Stimulated activated naive CD8-positive, alpha-beta T cell treated with anti-CD3 and anti-CD28 coated beads, Interleukin-15, Interleukin-2, amounts not matched to agents 100 U/mL and 50 U/mL, for 24 hours (primary cell): ENCODE results near the gene HBD.
"Not testable (repeated sequence)": the region's sequence is repeated elsewhere in the genome, so short reads cannot be mapped to it uniquely, and the experiment has no call there.

Experiments
- ATAC-seq: fragments of 150-1000 bp; cut with Tn5 transposase; one replicate; pipeline ENCODE4 v1.10.0; 2021
- DNase-seq: peaks from one replicate; pipeline ENCODE4 v3.0.0; 2021

Gene HBD

DNA sequence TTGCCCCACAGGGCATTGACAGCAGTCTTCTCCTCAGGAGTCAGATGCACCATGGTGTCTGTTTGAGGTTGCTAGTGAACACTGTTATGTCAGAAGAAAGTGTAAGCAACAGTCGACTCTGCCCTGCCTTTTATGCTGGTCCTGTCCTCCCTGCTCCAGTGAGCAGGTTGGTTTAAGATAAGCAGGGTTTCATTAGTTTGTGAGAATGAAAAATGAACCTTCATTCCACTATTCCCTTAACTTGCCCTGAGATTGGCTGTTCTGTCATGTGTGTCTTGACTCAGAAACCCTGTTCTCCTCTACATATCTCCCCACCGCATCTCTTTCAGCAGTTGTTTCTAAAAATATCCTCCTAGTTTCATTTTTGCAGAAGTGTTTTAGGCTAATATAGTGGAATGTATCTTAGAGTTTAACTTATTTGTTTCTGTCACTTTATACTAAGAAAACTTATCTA is at the start of gene HBD:
HBD (minus strand) TSS at position 103 of the 454 bp plus-strand sequence; CDS start at position 53, 50 bp downstream.
- no peak for DNase-seq
- no peak for ATAC-seq

DNA sequence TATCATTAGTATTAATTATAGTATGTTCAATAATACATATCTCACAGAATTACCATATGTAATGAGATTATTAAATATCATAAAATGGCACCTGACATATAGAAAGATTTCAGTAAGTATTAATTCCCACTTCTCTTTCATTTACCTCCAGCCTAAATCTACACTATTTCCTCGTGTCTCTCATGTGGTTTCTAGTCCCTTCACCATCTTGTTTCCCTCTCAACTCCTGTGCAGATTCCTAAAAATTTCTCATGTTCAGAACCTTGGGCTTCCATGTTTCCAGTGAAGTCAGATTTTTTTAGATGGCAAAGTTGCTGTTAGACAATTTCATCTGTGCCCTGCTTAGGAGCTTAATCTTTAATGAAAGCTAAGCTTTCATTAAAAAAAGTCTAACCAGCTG is 49.6 kb upstream of the HBD start:
- DNase-seq = no peak
- ATAC-seq = no peak

DNA sequence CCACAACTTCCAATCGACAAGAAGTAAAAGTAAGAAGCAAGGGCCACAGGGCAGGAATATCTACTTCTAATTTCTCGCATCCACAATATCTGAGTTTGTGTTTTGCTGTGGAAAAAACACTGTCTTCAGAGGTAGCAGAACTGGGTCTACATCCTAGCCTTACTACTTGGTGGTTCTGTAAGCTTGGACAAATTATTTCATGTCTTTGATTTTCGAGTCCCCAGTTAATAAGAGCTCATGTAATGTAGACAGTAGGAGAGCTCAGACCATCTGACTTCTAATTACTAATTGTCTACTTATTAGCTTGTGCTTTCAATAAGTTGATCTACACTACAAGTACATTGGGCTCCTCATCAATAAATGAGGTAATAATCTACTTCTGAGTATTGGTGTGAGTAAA is 48.8 kb upstream of the HBD start:
- DNase-seq (no peak), ATAC-seq (no peak)

DNA sequence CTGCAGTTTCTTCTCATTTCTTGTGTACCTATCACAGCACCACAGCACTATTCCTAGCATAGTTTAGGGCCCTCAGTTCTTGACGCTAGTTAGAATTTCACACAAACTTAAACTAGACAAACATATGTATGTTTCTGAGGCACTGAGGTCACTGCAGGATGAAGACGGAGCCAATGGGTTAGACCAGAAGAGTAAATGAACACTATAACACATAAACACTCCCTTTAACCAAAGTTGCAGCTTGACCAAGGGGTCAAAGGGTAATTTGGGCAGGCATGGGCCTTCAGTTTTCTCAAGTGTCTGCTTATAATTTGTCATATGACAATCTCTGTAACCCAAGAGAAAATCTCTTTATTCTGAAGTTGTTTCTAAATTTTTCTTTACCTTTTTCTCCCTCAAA is 48.3 kb upstream of the HBD start:
- ATAC-seq (no peak), DNase-seq (no peak)

DNA sequence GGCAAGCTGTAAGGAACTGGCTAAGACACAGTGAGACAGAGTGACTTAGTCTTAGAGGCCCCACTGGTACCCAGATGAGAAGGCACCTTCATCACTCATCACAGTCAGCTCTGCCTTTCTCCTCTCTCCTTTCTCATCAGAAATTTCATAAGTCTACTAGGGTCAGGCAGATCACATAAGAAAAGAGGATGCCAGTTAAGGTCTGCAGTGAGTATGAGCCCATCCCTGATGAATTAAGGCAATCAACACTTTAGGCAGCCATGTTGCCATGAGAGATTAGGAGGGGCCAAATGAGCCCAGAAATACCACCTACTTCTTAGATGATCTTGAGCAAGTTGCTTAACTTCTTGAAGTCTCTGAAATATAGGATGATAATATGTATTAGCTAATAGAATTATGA is 47.3 kb upstream of the HBD start:
- ATAC-seq = no peak
- no peak for DNase-seq

DNA sequence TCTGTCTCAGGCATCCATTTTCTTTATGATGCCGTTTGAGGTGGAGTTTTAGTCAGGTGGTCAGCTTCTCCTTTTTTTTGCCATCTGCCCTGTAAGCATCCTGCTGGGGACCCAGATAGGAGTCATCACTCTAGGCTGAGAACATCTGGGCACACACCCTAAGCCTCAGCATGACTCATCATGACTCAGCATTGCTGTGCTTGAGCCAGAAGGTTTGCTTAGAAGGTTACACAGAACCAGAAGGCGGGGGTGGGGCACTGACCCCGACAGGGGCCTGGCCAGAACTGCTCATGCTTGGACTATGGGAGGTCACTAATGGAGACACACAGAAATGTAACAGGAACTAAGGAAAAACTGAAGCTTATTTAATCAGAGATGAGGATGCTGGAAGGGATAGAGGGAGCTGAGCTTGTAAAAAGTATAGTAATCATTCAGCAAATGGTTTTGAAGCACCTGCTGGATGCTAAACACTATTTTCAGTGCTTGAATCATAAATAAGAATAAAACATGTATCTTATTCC is 46.4 kb upstream of the HBD start:
- peak; percentile 43 for ATAC-seq

DNA sequence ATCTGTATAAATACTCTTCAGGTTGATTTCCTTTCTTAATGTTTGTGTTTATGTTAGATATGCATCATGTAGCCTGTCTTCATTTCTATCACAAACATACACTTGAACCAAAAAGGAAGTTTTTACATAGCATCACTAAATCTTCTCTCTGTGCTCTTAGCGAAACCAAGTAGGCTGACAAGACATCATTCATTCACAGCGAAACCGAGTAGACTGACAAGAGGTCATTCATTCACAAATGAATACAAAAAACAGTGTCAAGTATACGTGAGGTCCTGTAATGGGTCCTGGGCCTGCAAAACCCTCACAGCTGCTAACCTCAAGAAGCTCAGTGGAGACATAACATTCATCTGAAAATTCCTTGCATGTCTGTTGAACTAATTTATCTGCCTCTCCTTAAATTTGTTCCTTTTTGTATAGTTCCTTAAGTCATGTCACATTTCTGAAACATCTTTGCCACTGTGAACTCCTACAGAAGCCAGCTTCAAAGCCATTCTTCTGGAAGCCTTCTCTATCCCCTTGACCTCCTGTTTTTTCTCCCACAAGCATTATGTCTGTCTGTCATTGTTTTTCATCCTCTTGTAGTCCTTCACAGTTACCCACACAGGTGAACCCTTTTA is 45.3 kb upstream of the HBD start:
- DNase-seq (no peak), ATAC-seq (no peak)

More for the DNA sequence above, 46.4 kb upstream of the HBD start:
- DNase-seq = peak; percentile 8

DNA sequence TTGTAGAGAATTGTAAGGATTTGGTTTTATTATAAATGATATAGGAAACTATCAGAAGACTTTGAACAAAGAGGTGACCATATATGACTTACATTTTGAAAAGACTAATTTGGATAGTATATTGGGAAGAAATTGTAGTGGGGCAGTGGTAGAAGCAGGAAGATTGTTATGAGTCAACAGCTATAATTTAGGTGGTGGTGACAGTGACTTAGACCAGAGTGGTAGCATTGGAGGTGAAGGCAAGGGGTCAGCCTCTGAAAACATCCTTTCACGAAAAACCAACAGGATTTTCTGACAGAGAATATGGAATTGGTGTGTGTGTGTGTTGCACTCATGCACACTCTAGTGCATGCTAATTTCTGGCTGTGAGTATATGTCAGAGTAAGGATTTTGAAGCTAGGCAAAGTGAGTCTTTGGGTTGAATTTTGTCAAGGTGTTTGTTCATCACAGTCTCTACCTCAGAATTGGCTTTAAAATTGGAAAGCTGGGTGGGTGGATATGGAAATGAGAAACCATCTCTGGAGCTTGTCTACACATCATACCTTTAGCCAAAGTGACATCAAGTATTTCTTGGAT is 43.6 kb upstream of the HBD start:
- ATAC-seq = no peak
- DNase-seq = no peak

DNA sequence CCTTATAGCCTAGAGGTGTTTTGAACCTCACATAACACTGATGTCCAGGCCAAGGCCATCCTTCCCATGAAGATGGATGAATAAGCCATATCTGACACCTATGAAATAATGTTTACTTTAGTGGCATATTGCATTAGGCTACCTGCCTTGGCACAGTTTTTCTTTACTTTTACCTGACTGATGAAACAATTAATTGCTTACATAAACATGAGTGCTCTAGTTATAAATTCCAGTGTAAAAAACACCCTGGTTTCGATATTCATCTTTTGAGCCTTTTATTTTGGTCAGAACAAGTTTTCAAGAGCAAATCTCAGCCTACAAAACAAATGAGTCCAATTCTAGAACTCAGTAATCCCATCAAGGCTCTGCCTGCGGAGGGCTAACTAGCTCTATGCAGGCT is 42.4 kb upstream of the HBD start:
- ATAC-seq (no peak), DNase-seq (no peak)

DNA sequence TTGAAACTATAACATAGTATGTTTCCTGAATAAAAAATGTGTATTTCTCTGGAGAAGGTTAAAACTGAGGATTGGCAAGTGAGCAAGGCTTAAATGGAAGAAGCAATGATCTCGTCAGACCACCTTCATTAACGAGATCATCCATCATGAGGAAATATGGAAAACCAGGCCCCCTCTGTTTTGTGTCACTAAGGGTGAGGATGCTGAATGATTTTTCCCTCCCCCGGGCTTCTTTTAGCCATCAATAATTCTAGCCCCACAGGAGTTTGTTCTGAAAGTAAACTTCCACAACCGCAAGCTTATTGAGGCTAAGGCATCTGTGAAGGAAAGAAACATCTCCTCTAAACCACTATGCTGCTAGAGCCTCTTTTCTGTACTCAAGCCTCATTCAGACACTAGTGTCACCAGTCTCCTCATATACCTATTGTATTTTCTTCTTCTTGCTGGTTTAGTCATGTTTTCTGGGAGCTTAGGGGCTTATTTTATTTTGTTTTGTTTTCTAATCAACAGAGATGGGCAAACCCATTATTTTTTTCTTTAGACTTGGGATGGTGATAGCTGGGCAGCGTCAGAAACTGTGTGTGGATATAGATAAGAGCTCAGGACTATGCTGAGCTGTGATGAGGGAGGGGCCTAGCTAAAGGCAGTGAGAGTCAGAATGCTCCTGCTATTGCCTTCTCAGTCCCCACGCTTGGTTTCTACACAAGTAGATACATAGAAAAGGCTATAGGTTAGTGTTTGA is 41.3 kb upstream of the HBD start:
- ATAC-seq (no peak), DNase-seq (no peak)

DNA sequence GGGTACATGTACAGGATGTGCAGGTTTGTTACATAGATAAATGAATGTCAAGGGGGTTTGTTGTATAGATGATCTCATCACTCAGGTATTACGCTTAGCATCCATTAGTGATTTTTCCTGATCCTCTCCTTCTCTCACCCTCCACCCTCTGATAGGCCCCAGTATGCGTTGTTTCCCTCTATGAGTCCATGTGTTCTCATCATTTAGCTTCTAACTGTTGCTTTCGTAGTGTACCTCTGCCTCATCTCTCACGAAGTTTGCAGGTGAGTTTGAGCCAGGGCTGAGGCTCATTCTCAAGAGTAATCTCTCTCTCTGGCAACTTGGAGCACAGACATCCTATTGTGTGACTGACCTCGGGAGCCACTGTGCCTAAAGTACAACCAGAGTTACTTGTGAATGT is 40.1 kb upstream of the HBD start:
- DNase-seq (no peak), ATAC-seq (no peak)

DNA sequence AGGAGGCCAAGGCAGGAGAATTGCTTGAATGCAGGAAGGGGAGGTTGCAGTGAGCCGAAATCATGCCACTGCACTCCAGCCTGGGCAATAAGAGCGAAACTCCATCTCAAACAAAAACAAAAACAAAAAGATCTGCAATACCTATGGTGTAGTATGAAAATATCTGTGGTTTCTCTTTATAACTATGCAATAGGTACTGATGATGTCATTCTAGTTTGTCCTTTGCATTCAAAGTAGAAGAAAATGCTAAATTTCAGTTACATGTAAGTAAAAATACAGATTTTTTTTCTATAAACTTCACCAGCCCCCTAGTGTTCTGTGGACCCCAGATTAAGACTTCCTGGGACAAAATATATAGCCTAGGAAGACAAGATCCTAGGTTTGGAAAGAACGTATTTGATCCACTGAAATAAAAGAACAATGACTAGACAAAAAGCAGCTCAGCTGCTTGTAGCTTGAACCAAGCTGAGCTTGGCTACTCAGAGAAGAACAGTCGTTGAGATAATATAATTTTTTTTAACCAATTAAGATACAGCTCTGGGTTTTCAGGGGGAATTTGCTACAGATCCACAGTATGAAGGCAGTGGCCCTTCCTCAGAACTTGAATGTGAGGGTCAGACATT is 38.2 kb upstream of the HBD start:
- ATAC-seq (no peak), DNase-seq (no peak)

DNA sequence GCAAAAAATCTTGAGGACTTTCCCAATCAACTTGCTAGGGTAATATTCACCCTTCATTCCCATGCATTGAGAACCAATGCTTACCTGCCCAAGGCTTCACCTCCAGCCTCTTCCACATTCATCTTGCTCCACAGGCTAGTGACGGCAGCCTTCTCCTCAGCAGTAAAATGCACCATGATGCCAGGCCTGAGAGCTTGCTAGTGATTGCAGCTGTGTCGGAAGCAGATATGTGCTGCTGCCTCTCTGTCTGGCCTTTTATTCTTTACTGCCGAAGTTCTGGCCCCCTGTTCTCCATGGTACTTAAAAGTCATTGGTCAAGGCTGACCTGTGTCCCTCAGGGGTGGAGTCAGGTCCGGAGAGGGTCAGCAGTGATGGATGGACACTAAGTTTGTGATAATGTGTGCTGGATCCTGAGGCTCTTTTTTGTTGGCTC is 35.4 kb upstream of the HBD start, which contains the start of gene HBE1:
HBE1 (minus strand) TSS at position 231 of the 433 bp plus-strand sequence; CDS start at position 176, 55 bp downstream.
- DNase-seq = no peak
- ATAC-seq = no peak

DNA sequence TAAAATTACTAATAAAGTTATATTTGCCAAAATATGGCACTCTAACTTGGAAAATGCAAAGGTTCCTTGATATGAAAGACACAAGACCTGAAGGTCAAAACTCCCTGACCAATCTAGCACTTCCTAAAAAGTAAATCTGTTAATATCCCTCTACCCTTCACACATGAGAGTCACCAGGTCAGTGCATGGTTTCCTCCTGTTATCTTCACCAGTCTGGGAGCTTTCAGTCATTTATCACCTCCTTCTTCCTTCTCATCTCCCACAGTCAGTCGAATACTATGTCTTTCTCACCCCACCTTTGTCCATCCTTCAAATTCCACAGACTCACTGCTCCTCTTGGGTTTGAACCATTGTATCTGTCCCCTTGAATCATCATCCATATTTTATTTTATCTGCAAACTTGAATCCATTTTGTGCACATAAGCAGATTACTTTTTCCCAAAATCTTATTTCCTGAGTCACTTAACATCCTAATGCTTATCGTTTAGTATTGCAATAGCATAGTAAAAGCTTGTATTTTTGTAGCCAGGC is 32.8 kb upstream of the HBD start:
- DNase-seq = no peak
- ATAC-seq = no peak

DNA sequence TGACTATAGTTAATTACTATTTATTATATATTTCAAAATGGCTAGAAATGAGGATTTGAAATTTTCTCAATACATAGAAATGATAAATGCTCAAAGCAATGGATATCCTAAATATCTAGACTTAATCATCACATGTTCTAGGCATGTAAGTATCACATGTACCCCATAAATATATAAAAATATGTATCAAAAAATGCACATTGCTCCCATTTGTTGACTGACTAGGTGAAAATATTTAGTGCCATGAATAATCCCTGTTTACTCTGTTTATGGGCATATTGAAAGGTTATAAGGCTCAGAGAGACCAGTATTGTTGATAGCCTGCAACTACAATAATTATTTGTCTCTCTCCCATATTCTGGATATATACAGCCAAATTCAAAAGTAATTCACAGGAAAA is 32.3 kb upstream of the HBD start:
- DNase-seq (no peak), ATAC-seq (no peak)

DNA sequence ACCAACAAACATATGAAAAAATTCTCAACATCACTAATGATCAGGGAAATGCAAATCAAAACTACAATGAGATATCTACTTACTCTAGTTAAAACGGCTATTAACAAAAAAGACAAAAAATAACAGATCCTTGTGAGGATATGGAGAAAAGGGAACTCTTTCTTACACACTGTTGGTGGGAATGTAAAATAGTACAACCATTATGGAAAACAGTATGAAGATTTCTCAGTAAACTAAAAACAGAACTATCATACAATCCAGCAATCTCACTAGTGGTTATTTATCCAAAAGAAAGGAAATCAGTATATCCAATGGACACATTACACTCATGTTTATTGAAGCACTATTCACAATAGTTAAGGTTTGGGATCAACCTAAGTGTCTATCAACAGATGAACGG is 31.5 kb upstream of the HBD start:
- DNase-seq (no peak), ATAC-seq (no peak)

DNA sequence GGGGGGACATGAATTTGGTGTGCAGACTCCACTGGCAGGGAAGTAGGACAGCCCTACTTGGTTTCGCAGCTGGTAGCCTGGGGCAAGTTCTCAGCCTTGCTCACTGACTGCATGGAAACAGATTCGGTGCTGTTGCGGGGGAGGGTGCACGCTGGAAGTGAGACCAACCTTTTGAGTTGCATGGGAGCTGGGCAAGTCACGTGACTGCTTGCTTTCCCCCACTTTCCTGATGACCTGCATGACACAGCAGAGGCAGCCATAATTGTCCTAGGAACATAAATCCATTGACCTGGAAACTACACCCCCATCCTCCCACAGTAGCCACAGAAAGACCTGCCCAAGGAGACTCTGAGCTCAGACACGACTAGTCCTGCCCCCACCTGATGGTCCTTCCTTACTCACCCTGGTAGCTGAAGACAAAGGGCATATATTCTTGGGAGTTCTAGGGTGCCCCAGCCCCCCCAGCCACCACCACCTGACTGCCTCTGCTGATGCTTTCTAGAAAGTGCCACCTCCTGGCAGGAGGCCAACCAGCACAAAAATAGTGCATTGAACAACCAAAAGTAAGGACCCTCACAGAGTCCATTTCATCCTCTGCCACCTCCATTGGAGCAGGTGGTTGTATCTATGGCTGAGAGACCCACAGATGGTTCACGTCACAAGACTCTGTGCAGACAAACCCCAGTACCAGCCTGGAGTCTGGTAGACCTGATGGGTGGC is 24.4 kb upstream of the HBD start:
- DNase-seq (no peak), ATAC-seq (no peak)

DNA sequence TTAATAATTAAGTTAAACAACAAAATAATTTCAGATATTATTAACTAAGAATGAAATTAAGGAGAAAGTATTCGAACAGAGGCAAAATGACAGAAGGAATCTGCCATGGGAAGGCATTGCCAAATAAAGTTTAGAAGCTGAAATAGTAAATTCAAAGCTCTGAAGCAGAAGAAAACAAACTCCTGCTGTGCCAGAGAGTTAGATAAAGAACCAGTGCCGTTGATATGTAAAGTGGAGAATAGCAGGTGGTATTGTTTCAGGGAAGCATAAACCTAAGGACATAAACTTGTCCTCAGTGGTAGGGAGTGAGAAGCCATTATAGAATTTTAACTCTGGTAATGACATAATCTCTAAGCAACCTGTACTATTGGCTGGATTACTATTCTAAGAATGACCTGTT is 23.0 kb upstream of the HBD start:
- no peak for ATAC-seq

DNA sequence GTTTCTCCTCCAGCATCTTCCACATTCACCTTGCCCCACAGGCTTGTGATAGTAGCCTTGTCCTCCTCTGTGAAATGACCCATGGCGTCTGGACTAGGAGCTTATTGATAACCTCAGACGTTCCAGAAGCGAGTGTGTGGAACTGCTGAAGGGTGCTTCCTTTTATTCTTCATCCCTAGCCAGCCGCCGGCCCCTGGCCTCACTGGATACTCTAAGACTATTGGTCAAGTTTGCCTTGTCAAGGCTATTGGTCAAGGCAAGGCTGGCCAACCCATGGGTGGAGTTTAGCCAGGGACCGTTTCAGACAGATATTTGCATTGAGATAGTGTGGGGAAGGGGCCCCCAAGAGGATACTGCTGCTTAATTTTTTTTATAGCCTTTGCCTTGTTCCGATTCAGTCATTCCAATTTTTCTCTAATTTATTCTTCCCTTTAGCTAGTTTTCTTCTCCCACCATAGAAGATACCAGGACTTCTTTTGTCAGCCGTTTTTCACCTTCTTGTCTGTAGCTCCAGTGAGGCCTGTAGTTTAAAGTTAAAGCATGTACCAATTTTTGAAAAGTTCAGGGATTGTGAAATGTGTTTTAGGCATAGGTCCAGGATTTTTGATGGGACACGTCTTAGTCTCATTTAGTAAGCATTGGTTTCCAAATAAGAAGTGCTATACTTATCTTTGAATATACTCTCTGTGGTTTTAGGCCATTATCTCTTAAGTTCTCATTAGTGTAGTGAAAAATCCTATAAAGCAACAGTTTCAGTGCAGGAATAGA is 20.5 kb upstream of the HBD start, which contains the start of gene HBG2:
HBG2 (minus strand) TSS at position 136 of the 768 bp plus-strand sequence; CDS start at position 83, 53 bp downstream.
- not testable (repeated sequence) for ATAC-seq, DNase-seq

More for the DNA sequence above, 23.0 kb upstream of the HBD start:
- DNase-seq = no peak

DNA sequence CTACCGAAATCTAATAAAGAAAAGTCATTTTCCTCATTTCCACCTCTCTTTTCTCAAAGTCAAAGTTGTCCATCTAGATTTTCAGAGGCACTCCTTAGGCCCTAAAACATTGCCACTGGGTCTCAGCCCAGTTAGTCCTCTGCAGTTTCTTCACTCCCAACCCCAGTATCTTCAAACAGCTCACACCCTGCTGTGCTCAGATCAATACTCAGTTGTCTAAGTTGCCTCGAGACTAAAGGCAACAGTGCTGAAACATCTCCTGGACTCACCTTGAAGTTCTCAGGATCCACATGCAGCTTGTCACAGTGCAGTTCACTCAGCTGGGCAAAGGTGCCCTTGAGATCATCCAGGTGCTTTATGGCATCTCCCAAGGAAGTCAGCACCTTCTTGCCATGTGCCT is 19.7 kb upstream of the HBD start:
- ATAC-seq, DNase-seq: not testable (repeated sequence)

DNA sequence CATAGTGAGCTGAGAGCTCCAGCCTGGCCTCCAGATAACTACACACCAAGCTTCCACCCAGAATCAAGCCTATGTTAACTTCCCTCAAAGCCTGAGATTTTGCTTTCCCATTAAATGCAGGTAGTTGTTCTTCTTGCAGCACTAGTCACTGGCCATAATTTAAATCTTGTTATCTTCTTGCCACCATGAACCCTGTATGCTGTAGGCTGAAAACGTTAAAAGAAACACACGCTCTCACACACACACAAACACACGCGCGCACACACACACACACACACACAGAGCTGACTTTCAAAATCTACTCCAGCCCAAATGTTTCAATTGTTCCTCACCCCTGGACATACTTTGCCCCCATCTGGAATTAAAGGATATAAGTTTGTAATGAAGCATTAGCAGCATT is 19.2 kb upstream of the HBD start:
- not testable (repeated sequence) for ATAC-seq, DNase-seq
